Smooth muscle cell of the brain vasculature (primary cell): ENCODE results near the gene POLK.
"Not testable (repeated sequence)": the region's sequence is repeated elsewhere in the genome, so short reads cannot be mapped to it uniquely, and the experiment has no call there.

Experiments used
- DNase-seq: peaks from one replicate; pipeline ENCODE4 v3.0.0-alpha.2; 2012; ENCODE audit warnings: low read depth, low spot score

Gene POLK

GRCh38 chr5:75608870-75609269 is 97.2 kb downstream of the POLK start:
- DNase-seq = no peak

GRCh38 chr5:75610201-75610600 is 98.5 kb downstream of the POLK start:
- no peak for DNase-seq

GRCh38 chr5:75610859-75611310 is 99.2 kb downstream of the POLK start:
- DNase-seq = not testable (repeated sequence)

- no peak for DNase-seq
These were observed 99.9 kb downstream of the POLK start, which contains the start of gene ANKDD1B for GRCh38 chr5:75611311-75612225. Gene ANKDD1B (plus strand): TSS chr5:75611453. CDS start chr5:75611635, 182 bp downstream.

- no peak for DNase-seq
These were observed 100.5 kb downstream of the POLK start for GRCh38 chr5:75612226-75612569.

GRCh38 chr5:75612901-75613300 is 101.2 kb downstream of the POLK start:
- no peak for DNase-seq

GRCh38 chr5:75614176-75614575 is 102.5 kb downstream of the POLK start:
- DNase-seq = no peak

GRCh38 chr5:75616371-75616881 is 104.7 kb downstream of the POLK start:
- DNase-seq = no peak

- no peak for DNase-seq
These were observed 105.4 kb downstream of the POLK start for GRCh38 chr5:75616971-75617621.

- no peak for DNase-seq
These were observed 106.2 kb downstream of the POLK start for GRCh38 chr5:75617736-75618352.

- DNase-seq = no peak
These were observed 108.7 kb downstream of the POLK start for GRCh38 chr5:75620184-75620959.

GRCh38 chr5:75622564-75622963 is 110.9 kb downstream of the POLK start:
- no peak for DNase-seq

- DNase-seq = no peak
These were observed 112.2 kb downstream of the POLK start for GRCh38 chr5:75623846-75624245.

- DNase-seq = no peak
These were observed 115.3 kb downstream of the POLK start for GRCh38 chr5:75626959-75627358.

GRCh38 chr5:75627801-75628200 is 116.1 kb downstream of the POLK start:
- DNase-seq = no peak

GRCh38 chr5:75630875-75631274 is 119.2 kb downstream of the POLK start:
- no peak for DNase-seq

GRCh38 chr5:75632321-75632720 is 120.6 kb downstream of the POLK start:
- no peak for DNase-seq

GRCh38 chr5:75637949-75638348 is 126.3 kb downstream of the POLK start:
- DNase-seq = no peak

GRCh38 chr5:75639535-75640311 is 128.0 kb downstream of the POLK start:
- DNase-seq = no peak

- DNase-seq = no peak
These were observed 128.7 kb downstream of the POLK start for GRCh38 chr5:75640395-75640794.

- DNase-seq = no peak
These were observed 129.1 kb downstream of the POLK start for GRCh38 chr5:75640826-75641225.
